ENCODE results near the gene TIMM23.
"Not testable (repeated sequence)": the region's sequence is repeated elsewhere in the genome, so short reads cannot be mapped to it uniquely, and the experiment has no call there.

DNA sequence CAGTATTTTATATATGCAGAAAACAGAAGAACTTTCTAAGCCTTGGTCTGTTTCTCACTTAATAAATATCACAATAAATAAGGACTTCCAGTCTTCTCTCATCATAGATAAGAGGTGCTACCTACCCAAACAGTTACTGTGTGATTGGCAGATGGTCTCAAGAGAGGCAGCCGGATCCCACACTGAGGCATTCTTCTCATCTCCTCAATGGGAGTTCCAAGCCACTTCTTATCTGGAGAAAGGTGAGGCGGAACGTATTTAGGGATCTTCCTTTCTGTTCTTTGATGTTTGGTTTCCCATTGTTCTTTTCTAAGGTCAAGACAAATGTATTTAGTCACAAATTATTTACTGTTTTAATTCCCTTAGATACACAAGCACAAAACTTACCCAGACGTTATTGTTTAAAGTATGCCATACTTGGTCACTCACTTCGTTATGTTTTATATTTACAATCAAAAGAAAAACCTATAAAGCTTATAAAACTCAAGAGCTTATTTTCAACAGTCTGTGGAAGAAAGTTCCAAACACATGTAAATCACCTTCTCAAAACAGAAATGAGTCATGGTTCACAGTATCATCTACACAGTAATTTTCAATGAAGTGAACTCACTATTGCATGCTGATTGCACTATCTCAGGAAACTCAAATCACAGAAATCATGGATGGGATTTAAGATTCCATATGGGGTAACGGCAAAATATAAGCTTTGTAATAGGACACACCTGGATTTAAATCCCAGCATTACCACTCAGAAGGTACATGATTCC is 9.4 kb upstream of the TIMM23 start:
- TF ChIP-seq, protein P1, sequence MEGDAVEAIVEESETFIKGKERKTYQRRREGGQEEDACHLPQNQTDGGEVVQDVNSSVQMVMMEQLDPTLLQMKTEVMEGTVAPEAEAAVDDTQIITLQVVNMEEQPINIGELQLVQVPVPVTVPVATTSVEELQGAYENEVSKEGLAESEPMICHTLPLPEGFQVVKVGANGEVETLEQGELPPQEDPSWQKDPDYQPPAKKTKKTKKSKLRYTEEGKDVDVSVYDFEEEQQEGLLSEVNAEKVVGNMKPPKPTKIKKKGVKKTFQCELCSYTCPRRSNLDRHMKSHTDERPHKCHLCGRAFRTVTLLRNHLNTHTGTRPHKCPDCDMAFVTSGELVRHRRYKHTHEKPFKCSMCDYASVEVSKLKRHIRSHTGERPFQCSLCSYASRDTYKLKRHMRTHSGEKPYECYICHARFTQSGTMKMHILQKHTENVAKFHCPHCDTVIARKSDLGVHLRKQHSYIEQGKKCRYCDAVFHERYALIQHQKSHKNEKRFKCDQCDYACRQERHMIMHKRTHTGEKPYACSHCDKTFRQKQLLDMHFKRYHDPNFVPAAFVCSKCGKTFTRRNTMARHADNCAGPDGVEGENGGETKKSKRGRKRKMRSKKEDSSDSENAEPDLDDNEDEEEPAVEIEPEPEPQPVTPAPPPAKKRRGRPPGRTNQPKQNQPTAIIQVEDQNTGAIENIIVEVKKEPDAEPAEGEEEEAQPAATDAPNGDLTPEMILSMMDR (conservative IDR thresholded peaks at IDR 0.05 in 1 of 2, IDR thresholded peaks at IDR 0.05 in 1 of 2; ENCODE audit: extremely low read depth in 1 of 2, insufficient read depth in 1 of 2, low read depth in 1 of 2, low read length in 2 of 2), result not testable (repeated sequence)
- TF ChIP-seq EZH2 (IDR thresholded peaks at IDR 0.05; ENCODE audit: borderline replicate concordance, low read length), result not testable (repeated sequence)

Data from mammary epithelial cell (primary cell).